ENCODE measurements around the gene RPS14. TPM values are rescaled to one million over a fixed set of nuclear protein-coding genes. Genes with fewer than 3 reads are reported as not detected.
"Not testable (repeated sequence)": the region's sequence is repeated elsewhere in the genome, so short reads cannot be mapped to it uniquely, and the experiment has no call there.

Gene RPS14
- total RNA-seq, 1 donor from 2014 or later: 1,798 TPM

DNA sequence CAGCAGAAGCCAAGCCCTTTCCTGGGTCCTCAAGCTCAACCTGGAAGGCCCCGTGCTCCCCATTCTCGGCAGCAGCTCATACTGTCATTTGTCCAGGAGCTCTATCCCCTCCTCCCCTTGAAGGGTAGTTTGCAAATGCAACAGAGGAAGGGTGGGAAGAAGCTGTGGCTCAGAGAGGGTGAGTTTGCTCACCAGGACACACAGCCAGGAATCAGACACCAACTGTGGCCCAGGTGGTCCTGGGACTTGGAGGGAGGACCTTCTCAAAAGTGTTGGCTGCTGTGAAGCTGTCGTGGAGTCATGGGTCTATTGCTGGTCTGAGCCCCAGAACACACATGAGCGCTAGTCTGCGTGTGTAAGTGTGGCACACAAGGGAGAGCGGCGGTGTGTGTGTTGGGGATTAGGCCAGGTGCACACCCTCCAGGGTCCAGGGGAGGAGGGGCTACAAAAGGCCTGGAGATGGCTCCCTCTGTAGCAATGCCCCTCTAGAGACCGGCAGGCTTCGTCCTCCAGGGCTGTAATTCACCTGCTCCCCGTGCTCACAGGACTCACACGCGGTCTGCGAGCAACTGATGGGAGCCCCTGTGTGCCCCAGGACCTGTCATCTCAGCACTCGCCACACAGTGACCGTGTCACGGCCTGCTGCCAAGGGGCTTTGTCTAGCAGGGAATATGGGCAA lies 8.2 kb upstream of the RPS14 start:
- Mint-ChIP-seq H3K27ac (ENCODE audit: unreplicated experiment) (no peak overlapping the region), H3K9me3 (ENCODE audit: unreplicated experiment) (no peaks in the 10 kb centered on the region), H3K36me3 (ENCODE audit: unreplicated experiment) (no peaks in the 10 kb centered on the region), H3K4me3 (ENCODE audit: unreplicated experiment) (no peak overlapping the region), H3K27me3 (ENCODE audit: unreplicated experiment) (no peaks in the 10 kb centered on the region), H3K4me1 (ENCODE audit: unreplicated experiment) (peaks cover 13% of the 10 kb centered on the region)
- TF ChIP-seq, protein P1, sequence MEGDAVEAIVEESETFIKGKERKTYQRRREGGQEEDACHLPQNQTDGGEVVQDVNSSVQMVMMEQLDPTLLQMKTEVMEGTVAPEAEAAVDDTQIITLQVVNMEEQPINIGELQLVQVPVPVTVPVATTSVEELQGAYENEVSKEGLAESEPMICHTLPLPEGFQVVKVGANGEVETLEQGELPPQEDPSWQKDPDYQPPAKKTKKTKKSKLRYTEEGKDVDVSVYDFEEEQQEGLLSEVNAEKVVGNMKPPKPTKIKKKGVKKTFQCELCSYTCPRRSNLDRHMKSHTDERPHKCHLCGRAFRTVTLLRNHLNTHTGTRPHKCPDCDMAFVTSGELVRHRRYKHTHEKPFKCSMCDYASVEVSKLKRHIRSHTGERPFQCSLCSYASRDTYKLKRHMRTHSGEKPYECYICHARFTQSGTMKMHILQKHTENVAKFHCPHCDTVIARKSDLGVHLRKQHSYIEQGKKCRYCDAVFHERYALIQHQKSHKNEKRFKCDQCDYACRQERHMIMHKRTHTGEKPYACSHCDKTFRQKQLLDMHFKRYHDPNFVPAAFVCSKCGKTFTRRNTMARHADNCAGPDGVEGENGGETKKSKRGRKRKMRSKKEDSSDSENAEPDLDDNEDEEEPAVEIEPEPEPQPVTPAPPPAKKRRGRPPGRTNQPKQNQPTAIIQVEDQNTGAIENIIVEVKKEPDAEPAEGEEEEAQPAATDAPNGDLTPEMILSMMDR (IDR thresholded peaks at IDR 0.05): no peak
- no peak for DNase-seq (ENCODE audit: extremely low spot score, unreplicated experiment)

DNA sequence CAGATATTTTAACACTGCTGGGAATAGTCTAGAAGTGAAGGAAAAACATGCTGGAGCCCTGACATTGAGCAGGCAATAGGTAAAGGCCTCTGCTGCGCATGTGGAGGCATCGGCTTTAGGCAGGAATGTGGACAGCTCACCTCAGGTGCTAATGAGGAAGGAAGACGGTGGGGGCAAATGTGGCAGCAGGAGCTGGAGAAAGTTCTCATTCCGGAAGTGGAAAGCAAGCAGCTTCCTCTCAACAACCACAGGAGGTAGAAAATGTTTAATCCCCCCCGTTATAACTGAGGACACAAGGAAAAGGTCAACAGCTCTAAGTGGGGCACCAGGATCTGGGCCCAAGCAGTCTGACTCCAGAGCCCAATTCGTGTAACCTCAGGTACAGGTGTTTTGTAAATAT lies 7.6 kb upstream of the RPS14 start:
- Mint-ChIP-seq H3K4me3 (ENCODE audit: unreplicated experiment) (no peak overlapping the region), H3K4me1 (ENCODE audit: unreplicated experiment) (peaks cover 13% of the 10 kb centered on the region), H3K27me3 (ENCODE audit: unreplicated experiment) (no peaks in the 10 kb centered on the region), H3K27ac (ENCODE audit: unreplicated experiment) (no peak overlapping the region), H3K9me3 (ENCODE audit: unreplicated experiment) (no peaks in the 10 kb centered on the region), H3K36me3 (ENCODE audit: unreplicated experiment) (no peaks in the 10 kb centered on the region)
- TF ChIP-seq, protein P1 (IDR thresholded peaks at IDR 0.05): no peak
- DNase-seq (ENCODE audit: extremely low spot score, unreplicated experiment): no peak

DNA sequence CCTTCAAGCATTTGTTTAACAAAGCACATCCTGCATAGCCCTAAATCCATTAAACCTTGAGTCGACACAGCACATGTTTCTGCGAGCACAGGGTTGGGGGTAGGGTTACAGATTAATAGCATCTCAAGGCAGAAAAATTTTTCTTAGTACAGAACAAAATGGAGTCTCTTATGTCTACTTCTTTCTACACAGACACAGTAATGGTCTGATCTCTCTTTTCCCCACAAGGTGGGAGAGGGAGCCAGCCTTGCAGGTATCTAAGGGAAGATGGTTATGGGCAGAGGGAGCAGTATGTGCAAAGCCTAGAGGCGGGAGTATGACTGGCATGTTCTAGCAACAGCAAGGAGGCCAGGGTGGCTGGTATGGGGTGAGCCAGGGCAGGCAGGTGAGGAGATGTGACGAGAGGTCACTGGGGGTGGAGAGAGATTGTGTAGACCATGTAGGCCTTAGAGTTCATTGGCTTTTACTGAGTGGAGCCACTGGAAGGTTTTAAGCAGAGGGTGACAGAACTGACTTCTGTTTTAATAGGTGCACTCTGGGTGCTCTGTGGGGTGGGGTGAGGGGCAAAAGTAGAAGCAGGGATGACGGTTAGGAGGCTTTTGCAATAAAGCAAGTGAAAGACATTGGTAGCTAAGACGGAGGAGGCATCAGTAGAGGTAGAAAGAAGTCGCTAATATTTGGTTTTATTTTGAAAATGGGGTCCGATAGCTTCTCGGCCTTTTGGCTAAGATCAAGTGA lies 5.1 kb upstream of the RPS14 start:
- DNase-seq (ENCODE audit: extremely low spot score, unreplicated experiment): no peak
- H3K27ac Mint-ChIP-seq (ENCODE audit: unreplicated experiment): no peak overlapping the region
- H3K4me1 Mint-ChIP-seq (ENCODE audit: unreplicated experiment): peaks cover 8% of the 10 kb centered on the region
- peaks cover 5% of the 10 kb centered on the region for H3K9me3 Mint-ChIP-seq (ENCODE audit: unreplicated experiment)
- no peak overlapping the region for H3K4me3 Mint-ChIP-seq (ENCODE audit: unreplicated experiment)
- H3K27me3 Mint-ChIP-seq (ENCODE audit: unreplicated experiment): no peaks in the 10 kb centered on the region
- peaks cover 2% of the 10 kb centered on the region for H3K36me3 Mint-ChIP-seq (ENCODE audit: unreplicated experiment)
- TF ChIP-seq, protein P1 (IDR thresholded peaks at IDR 0.05): no peak

GRCh38 chr5:150454027-150454426 lies 4.5 kb upstream of the RPS14 start:
- not testable (repeated sequence) for H3K36me3 Mint-ChIP-seq (ENCODE audit: unreplicated experiment); H3K4me1 Mint-ChIP-seq (ENCODE audit: unreplicated experiment)

DNA sequence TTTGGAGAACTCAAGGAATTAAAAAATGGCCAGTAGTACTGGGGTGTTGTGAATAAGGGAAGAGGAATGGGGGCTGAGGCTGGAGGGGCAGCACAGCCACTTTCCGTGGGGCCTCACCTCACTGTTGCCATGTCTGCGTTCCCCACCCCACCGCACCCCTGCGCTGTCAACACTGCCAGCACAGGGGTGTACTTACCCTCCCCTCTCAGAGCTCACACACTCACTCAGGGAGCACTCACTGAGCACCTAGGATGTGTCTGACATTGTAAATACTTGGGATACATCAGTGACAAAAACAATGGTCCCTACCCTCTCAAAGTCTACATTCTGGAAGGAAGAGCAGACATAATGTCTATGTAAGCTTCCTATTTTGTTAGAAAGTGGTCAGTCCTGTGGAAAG lies 3.4 kb upstream of the RPS14 start:
- H3K36me3 Mint-ChIP-seq (ENCODE audit: unreplicated experiment): peaks cover 7% of the 10 kb centered on the region
- H3K4me1 Mint-ChIP-seq (ENCODE audit: unreplicated experiment): peaks cover 12% of the 10 kb centered on the region
- no peaks in the 10 kb centered on the region for H3K27me3 Mint-ChIP-seq (ENCODE audit: unreplicated experiment)
- TF ChIP-seq, protein P1 (IDR thresholded peaks at IDR 0.05): no peak
- DNase-seq (ENCODE audit: extremely low spot score, unreplicated experiment): no peak
- H3K9me3 Mint-ChIP-seq (ENCODE audit: unreplicated experiment): peaks cover 5% of the 10 kb centered on the region
- no peak overlapping the region for H3K4me3 Mint-ChIP-seq (ENCODE audit: unreplicated experiment)
- H3K27ac Mint-ChIP-seq (ENCODE audit: unreplicated experiment): no peak overlapping the region

More at GRCh38 chr5:150454027-150454426, 4.5 kb upstream of the RPS14 start:
- DNase-seq (ENCODE audit: extremely low spot score, unreplicated experiment); H3K9me3 Mint-ChIP-seq (ENCODE audit: unreplicated experiment); H3K4me3 Mint-ChIP-seq (ENCODE audit: unreplicated experiment); H3K27ac Mint-ChIP-seq (ENCODE audit: unreplicated experiment); H3K27me3 Mint-ChIP-seq (ENCODE audit: unreplicated experiment): not testable (repeated sequence)
